RCC 7860 (cell line): ENCODE results near the gene DUSP18.
"Not testable (repeated sequence)": the region's sequence is repeated elsewhere in the genome, so short reads cannot be mapped to it uniquely, and the experiment has no call there.

Experiments
- DNase-seq: peaks from one replicate; pipeline ENCODE4 v3.0.0-alpha.2; 2015; ENCODE audit warnings: low spot score
- FAIRE-seq: peaks from 2 replicates; lab custom pipeline; 2012; peaks lifted over from hg19 to GRCh38; lab: Jason Lieb, UNC

The DUSP18 gene

DNA sequence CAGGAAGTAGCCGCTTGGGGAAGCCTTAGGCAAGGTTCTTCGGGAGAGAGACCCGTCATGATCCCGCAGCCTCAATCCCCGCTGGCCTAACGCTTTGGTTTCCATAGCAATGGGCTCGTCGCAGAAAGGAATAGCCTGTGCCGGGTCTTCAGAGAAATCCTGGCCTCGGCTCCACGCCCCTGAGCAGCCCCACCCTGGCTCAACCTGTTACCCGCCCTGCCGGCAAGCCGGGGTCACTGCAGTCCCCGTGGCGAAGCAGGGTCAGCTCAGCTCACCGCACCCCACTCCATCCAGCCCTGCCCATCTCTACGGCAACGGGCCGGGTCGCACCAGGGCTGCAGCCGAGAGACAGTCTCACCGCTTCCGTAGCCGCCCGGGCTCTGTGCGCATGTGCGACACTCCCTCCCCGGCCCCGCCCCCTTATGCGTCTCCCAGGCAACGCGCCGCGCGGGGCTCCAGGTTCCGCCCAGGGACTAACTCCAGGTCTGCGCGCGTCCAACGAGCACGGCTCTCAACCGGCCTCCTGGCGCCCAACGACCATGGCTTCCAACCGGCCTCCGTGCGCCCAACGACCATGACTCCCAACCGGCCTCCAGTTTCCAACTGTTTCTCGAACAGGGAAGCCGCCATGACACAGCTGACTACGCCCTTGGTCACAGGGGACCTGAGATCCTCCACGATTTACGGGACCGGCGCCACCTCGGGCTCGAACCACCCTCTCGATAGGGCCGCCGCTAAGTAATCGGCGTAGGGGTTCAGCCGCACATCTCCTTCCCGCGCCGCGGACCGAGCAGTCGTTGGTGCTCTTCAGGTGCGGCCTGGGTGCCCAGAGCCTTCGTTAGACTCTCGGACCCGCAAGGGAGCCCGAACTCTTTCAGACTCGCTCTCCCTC is at the start of gene DUSP18:
Gene DUSP18 (minus strand): TSS at position 382 of the 892 bp plus-strand sequence. CDS start 3,872 bp downstream, outside the sequence.
- peak; percentile 82 for DNase-seq
- no peak for FAIRE-seq

DNA sequence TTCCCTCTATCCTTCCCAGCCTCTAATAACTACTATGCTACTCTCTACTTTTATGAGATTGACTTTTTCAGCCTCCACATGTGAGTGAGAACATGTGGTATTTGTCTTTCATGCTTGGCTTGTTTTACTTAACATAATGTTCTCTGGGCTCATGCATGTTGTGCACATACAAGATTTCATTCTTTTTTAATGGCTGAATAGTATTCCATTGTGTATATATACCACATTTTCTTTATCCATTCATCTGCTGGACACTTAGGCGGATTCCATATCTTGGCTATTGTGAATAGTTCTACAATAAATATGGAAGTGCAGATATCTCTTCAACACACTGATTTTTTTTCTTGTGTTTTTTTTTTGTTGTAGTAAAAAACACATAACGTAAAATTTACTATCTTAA is 46.4 kb upstream of the DUSP18 start:
- DNase-seq, result no peak
- no peak for FAIRE-seq

DNA sequence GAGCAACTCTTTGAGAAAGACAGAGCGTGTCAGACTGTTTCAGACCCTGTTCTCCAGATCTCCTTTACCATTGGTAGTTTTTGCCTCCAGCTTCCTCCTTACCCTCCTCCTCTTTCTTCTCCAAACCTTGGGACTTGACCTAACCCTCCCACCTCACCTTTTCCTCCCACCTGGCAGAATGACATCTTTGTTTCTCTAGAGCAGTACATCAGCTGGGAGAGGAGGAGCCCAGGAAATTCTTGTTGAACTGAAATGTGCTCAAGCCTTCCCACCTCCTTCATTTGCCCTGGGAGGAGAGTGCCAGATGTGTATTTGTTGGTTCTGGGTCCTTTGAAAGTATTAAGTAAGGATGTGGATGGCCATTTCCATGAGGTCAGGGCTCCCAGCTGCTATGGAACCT is 44.4 kb upstream of the DUSP18 start:
- FAIRE-seq (no peak), DNase-seq (no peak)

DNA sequence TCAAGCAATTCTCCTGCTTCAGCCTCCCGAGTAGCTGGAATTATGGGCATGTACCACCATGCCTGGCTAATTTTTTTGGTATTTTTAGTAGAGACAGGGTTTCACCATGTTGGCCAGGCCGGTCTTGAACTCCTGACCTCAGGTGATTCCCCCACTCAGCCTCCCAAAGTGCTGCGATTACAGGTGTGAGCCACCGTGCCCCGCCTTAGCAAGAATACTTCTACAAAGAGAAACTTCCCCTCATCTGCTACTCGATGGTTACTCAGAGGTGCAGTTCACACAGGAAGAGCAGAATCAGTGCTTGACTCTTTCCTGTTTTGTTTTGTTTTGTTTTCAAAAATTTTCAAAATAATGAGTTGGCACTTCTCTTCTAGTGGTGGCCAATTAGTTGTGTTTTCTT is 42.3 kb upstream of the DUSP18 start:
- not testable (repeated sequence) for FAIRE-seq, DNase-seq

DNA sequence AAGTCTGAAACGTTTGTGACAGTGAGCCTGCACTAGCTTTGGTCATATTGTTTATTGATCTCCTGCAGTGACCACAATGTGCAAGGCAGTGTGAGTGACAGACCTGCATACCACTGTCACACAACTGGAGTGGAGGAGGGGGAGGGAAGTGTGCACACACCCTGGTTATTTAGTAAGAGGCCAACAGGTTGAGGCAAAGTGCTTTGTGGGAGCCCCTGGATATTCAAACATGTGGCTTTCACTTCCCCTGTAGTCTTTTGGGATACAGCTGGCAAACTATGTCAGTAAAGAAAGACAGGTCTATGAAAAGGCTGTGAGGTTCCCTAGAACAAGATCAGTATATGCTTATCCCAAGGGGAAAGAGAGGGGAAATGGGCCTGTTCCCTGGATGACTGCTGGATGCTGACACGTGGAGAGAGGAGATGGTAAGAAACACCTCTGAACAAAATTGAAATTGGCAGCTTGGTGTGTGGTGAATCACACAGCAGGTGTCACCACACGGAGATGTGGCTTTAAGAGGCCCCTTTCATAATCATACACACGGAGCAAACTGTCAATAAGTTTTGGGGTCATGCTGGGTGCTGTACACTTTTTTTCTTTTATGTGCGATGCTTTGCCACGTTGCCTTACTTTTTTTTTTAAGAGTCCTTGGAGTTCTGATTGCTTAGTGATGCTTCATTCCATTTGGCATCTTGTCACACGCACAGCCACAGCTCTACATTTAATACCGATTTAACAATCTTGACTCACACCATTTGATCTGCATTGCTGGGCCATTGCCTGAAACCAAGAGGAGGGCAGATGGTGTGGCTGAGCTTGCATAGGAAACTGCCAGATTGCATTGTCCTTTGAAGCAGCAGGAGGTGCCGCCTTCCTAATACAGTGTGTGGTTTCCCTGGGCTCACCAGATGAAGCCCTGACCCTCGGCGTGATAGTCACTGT is 38.3 kb upstream of the DUSP18 start:
- FAIRE-seq, result no peak
- DNase-seq, result no peak

DNA sequence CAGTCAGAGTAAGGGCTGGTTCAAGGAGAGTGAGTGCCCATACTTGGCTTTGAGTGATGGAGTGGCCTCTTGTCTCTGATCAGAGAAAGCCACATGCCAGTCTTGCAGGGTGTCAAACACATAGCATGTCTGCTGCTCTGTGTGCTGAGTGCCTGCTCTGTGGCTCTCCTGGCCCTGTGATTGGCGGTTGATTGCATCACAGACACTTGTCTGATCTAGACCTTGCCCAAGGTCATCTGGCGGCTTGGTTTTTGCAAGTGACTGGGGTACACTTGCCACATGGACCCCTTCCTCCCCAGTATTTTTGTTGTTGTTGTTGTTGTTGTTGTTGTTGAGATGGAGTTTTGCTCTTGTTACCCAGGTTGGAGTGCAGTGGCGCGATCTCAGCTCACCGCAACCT is 37.3 kb upstream of the DUSP18 start:
- no peak for FAIRE-seq

DNA sequence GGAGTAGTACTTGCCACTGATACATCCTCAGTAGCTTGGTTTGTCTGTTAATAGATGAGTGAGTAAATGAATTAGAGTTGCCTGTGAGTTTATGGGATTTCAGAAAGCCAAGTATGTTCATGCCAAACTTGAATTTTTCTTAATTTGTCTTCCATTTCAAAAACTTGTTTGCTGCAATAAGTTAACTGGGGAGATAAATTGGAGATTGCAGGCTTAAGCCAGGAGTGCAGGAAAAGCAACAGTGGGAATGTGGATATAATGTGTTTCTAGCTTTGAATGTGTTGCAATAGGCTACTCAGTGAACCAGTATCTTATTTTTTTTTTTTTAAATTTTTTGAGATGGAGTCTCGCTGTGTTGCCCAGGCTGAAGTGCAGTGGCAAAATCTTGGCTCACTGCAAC is 35.2 kb upstream of the DUSP18 start:
- no peak for DNase-seq
- FAIRE-seq, result no peak

More for the DNA sequence above, 37.3 kb upstream of the DUSP18 start:
- DNase-seq, result no peak

DNA sequence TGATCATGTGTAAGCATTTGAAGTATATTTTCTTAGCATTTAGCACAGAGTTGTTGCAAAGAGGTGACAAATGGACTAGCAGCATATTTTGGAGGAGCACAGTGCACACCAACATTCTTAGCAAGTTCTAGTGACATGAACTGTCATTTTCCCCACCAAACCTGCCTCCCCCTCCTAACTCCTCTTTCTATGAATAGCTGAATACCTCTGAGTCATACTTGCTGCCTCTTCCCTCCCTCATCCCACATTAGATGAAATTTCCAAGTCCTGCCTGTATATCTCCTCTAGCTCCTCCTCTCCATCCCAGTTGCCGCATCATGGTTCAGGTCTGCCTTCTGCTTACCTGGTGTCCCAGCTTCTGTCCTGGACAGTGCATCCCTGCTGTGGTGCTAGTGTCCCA is 34.2 kb upstream of the DUSP18 start:
- DNase-seq (no peak), FAIRE-seq (no peak)

DNA sequence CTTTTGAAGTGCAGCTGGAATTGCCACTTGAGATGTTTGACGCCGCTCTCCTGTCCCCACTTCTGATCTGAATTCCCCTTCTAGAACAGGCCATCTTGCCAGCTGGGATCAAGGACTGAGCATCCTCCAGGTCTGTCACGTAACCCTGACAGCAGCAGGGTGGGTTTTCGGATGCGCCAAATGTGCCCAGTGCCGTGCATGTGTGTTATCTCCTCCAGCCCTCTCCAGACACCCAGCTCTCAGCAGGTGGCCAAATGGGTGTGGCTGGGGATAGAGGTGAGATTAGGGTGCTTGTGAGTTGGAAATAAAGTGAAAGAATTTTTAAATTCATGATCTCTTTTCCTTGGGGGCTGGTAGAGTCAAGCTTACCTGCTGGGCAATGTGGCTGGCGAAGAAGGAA is 30.3 kb upstream of the DUSP18 start:
- FAIRE-seq (no peak), DNase-seq (no peak)

DNA sequence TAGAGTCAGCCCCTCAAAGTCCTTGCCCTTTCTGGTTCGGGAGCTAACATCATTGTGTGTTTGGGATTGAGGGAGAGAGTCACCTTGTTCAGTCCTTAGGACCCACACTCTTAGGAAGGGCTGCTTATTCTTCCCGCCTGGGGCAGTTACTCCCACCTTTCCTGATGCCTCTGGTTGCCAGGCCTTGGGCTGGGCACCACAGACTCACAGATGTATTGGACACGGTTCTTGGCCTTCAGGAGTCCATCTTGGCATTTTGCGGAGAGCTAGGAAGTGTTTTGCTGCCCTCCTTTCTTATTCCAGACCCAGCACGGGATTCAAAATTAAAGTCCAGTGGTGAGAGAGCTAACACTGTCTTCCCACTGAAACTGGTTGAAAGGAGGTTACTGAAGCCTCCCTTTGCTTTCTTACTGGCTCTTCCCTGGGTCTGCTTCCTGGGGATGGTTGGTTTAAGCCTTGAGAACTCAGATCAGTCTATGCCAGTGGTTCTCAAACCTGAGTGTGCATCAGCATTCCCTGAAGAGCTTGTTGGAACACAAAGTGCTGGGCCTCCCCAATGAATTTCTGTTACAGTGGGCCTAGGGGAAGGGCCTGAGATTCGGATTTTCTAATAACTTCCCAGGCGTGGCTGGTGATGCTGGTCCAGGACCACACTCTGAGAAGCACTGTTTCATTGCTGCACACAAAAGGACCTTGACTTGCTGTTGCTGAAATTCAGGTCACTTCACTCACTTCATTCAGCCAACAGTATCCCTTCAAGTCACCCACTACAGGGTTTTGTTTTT is 28.4 kb upstream of the DUSP18 start:
- DNase-seq, result no peak
- FAIRE-seq, result no peak

DNA sequence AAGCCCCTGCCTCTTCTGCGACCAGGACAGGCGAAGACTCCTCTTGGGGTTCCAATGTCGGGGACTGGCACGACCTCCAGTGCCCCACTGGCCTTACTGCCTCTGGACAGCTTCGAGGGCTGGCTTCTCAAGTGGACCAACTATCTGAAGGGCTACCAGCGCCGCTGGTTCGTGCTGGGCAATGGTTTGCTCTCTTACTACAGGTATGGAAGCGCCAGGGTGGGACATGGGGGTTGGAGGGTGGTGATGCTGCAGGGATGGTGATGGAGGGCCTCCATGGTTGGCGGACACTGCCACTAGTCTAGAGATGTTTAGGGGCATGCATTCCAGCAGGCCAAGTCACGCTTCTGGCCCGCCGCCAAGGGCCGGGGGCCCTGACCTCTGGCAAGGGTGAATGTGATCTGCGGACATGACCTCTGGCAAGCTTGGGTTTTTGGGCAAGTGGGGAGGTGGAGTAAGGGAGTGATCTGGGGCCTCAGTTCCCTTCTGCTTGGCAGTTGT is 27.7 kb upstream of the DUSP18 start:
- FAIRE-seq, result no peak
- DNase-seq, result no peak

DNA sequence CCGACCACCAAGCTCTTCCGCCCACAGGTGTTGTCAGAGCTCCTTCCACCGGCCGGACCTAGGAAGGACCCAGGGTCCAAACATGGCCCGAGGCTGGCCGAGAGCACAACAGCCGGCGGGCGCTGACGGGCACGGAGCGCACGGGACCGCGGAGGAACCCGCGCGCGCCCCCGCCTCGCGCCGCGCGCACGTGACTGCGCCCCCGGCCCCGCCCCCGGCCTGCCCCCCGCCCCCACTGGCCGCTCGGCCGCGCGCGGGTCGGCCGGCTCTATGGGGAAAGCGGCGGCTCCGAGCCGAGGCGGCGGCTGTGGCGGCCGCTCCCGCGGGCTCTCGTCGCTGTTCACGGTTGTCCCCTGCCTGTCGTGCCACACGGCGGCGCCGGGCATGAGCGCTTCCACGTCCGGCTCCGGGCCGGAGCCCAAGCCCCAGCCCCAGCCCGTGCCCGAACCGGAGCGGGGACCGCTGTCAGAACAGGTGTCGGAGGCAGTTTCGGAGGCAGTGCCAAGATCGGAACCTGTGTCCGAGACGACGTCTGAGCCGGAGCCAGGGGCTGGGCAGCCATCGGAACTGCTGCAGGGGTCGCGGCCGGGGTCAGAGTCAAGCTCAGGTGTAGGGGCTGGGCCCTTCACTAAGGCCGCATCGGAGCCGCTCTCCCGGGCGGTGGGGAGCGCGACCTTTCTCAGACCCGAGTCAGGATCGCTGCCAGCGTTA is 27.1 kb upstream of the DUSP18 start, which contains the start of gene OSBP2:
Gene OSBP2 (plus strand): TSS at position 235 of the 711 bp plus-strand sequence. CDS start 36 bp downstream, at position 271.
- FAIRE-seq (no peak), DNase-seq (no peak)

DNA sequence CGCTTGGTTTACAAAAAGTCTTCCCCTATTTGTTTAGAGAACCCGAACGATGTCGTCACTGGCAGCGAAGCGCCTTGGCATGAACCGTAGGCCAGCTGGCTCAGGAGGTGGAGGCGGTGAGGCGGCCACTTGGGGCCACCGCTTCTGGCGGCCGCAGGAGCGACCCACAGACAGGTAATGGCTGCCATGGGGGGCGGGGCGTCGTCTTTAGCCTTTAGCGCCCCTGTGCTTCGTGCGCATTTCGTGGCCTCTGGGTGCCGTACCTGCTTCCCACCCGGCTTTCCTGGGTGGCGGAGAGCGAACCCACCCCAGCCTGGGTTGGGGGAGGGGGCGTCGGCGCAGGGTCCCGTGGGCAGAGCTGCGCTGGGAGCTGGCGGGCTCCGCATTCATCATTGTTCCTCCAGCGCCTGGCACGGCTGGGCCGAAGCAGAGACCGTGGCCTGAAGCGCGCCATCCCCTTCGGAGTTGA is 26.5 kb upstream of the DUSP18 start:
- FAIRE-seq (no peak), DNase-seq (no peak)

DNA sequence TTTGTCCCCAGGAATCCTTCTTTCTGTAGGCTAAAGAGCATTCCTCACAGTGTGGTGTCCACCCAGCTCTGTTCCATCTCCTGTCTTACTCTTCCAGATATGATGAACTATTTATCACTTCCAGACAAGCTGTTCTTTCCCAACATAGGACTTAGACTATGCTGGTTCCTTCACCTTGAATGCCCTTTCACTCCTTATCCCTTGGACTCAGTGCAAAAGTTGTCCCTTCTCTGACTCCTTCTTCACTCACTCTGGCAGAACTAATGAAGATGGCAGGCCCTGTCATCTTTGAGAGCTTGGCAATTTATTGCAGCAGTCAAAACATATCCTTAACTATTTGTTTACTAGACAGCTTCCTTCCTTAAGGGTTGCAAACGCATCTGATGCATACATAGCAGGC is 23.5 kb upstream of the DUSP18 start:
- DNase-seq (no peak), FAIRE-seq (no peak)

DNA sequence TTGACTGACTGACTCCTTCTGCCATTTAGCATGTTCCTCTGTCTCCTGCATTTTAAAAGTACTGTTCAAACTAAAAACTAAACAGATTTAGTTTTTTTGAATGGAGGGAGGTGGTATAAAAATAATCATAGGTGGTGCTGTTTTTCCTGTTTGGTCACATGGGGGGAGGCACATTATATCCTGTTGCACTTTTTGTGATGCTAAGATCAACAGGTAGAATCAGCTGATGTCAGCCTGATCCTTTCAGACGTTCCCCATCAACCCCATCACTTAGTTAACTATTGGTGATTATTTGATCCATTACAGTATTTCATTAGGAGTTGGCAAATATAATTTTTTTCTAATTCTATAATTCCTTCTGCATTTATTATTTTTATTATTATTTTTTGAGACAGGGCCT is 21.9 kb upstream of the DUSP18 start:
- DNase-seq (no peak), FAIRE-seq (no peak)

DNA sequence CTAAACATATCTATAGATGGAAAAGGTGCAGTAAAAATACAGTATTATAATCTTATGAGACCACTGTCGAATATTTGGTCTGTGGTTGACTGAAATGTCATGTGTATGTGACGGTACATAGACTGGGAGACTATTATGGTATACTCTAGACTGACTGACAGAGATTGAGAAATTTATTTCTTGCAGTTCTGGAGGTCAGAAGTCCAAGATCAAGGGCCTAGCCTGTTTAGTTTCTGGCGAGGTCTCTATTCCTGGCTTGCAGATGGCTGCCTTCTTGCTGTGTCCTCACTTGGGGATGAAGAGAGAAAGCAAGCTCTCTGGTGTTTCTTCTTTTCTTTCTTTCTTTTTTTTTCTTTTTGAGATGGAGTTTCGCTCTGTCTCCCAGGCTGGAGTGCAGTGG is 19.7 kb upstream of the DUSP18 start:
- FAIRE-seq (no peak), DNase-seq (no peak)

DNA sequence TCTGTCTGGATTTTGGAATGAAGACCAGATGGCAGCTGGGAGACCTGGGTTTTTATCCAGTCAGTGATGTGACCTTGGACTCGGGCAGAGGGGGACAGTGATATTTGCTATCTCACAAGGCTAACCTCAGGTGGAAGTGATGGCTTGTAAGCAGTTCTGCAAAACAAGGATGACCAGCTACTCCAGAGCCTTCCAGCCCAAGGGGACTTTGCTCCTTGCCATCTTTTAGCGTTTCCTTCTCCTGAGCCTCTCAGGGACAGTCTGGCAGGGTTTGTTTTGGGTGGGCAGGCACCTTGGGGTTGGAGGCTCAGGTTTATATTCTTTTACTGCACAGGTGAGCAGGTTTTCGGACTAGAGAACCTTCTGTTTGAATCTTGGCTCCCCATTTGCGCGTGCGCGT is 17.5 kb upstream of the DUSP18 start:
- DNase-seq (no peak), FAIRE-seq (no peak)

DNA sequence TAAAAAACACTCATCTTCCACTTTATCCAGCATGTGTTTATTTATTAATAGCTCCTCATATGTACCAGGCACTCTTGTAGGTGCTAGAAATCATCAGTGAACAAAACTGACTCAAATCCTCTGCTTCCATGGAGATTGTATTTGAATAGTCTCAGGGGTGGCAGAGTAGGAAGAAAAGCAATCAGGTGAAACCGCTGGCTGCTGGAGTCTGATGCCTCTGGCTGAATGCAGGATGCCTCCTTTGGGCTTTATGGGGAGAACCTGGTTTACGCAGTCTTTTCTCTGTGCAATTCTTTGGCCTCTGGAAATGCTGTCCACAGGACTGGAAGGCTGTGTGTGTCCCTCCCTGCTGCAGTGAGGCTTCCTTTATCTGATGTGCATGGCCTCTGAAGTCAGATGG is 14.2 kb upstream of the DUSP18 start:
- FAIRE-seq (no peak), DNase-seq (no peak)

DNA sequence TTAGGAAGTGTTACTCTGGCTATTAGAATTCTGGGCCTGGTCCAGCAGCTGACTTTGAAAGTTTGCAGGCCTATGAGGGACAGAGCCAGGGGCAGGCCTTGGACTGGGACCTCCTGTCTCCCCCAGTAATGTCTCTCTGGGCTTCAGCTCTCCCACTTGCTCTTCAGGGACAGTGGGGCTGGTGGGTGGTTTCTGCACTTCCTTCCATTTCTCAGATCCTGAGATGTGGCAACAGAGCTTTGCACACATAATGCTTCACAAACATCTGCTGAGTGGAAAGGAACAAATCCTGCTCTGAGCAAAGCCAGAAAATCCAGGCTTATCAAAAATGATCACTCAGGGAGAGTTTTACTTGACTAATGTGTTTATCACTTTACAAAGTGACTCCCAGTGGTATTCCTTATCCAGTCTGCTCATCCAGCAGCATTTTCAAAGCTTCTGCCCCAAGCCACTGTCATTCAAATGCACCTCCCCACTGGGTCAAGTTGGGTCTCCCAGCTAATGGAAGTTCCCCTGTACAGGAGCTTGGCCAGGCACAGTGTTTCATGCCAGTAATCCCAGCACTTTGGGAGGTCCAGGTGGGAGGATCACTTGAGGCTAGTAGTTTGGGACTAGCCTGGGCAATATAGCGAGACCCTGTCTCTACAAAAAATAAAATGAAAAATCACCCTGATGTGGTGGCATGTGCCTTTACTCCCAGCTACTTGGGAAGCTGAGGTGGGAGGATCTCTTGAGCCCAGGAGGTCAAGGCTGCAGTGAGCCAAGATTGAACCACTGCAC is 13.5 kb upstream of the DUSP18 start:
- FAIRE-seq (no peak), DNase-seq (no peak)
